Activated naive CD8-positive, alpha-beta T cell treated with anti-CD3 and anti-CD28 coated beads, Interleukin-2, amount 50 U/mL, for 16 hours (primary cell): ENCODE measurements around the gene DSCAML1.
"Not testable (repeated sequence)": the region's sequence is repeated elsewhere in the genome, so short reads cannot be mapped to it uniquely, and the experiment has no call there.

Source experiments
- DNase-seq: peaks from one replicate; pipeline ENCODE4 v3.0.0-alpha.2; 2020; ENCODE audit warnings: low read depth, low spot score

Gene DSCAML1

GRCh38 chr11:117410238-117410637 lies 386.8 kb downstream of the DSCAML1 start:
- DNase-seq, result no peak

DNA sequence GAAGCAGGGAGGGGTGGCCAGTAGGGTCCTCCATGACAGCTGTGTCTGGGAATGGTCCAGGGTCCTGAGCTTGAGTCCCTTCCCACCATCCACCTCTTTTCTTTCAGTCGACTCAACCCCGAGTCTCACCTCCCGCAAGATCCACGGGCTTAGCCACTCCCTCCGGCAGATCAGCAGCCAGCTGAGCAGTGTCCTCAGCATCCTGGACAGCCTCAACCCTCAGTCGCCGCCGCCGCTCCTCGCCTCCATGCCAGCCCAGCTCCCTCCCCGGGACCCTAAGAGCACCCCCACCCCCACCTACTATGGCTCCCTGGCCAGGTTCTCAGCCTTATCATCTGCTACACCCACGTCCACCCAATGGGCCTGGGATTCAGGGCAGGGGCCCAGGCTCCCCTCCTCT lies 387.5 kb downstream of the DSCAML1 start:
- no peak for DNase-seq

GRCh38 chr11:117408356-117408755 lies 388.7 kb downstream of the DSCAML1 start:
- no peak for DNase-seq

DNA sequence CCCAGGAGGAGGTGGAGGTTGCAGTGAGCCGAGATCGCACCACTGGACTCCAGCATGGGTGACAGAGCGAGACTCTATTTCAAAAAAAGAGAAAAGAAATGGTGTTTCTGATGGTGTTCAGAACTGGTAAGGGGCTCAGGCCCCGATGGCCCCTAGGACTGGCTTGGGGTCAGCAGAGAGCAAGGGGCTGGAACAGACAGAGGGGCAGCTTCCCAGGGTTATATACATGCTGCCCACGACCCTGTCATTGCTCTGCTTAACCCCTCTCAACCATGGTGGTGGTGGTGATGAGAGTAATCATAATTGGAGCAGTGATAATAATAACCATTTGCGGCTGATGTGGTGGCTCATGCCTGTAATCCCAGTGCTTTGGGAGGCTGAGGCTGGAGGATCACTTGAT lies 390.0 kb downstream of the DSCAML1 start:
- DNase-seq, result no peak

GRCh38 chr11:117405898-117406297 lies 391.1 kb downstream of the DSCAML1 start:
- not testable (repeated sequence) for DNase-seq

DNA sequence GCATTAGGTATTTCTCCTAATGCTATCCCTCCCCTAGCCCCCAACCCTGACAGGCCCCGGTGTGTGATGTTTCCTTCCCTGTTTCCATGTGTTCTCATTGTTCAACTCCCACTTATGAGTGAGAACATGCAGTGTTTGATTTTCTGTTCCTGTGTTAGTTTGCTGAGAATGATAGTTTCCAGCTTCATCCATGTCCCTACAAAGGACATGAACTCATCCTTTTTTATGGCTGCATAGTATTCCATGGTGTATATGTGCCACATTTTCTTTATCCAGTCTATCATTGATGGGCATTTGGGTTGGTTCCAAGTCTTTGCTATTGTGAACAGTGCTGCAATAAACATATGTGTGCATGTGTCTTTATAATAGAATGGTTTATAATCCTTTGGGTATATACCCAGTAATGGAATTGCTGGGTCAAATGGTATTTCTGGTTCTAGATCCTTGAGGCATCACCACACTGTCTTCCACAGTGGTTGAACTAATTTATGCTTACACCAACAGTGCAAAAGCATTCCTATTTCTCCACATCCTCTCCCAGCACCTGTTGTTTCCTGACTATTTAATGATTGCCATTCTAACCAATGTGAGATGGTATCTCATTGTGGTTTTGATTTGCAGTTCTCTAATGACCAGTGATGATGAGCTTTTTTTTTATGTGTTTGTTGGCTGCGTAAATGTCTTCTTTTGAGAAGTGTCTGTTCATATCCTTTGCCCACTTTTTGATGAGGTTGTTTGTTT lies 397.7 kb downstream of the DSCAML1 start:
- DNase-seq, result not testable (repeated sequence)

DNA sequence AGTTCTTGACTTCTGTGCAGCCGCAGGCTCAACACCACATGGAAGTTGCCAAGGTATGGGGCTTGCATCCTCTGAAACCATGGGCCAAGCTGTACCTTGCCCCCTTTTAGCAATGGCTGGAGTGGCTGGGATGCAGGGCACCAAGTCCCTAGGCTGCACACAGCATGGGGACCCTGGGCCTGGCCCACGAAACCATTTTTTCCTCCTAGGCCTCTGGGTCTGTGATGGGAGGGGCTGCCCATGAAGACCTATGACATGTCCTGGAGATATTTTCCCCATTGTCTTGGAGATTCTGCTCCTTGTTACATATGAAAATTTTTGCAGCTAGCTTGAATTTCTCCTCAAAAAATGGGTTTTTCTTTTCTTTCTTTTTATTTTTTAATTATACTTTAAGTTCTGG lies 398.4 kb downstream of the DSCAML1 start:
- not testable (repeated sequence) for DNase-seq

DNA sequence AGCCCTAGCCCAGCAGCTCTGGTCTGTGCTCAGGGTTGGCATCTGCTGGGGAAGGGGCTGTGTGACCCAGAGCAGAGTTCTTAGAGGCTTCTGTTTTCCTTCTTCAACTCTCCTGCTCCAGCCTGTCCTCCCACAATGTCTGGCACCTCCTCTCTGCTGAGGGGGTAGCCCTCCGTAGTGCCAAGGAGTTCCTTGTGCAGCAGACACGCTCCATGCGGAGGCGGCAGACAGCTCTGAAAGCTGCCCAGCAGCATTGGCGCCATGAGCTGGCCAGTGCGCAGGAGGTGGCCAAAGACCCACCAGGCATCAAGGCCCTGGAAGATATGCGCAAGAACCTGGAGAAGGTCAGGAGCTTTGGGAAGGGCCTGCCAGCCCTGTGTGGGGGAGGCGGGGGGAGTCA lies 400.0 kb downstream of the DSCAML1 start:
- no peak for DNase-seq

DNA sequence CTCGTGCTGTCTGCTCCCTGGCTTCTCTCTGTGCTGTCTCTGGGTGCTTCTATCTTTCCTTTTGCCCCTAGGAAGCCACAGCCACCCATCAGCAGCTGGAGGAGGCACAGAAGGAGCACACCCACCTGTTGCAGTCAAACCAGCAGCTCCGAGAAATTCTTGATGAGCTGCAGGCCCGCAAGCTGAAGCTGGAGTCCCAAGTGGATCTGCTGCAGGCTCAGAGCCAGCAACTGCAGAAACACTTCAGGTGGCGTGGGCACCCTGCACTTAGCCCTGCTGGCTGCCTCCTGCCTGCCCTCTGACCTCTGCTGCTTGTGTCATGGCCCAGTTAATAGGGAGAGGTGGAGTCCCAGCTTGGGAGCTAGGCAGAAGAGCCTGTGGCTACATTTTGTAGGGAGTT lies 401.5 kb downstream of the DSCAML1 start:
- DNase-seq, result no peak

DNA sequence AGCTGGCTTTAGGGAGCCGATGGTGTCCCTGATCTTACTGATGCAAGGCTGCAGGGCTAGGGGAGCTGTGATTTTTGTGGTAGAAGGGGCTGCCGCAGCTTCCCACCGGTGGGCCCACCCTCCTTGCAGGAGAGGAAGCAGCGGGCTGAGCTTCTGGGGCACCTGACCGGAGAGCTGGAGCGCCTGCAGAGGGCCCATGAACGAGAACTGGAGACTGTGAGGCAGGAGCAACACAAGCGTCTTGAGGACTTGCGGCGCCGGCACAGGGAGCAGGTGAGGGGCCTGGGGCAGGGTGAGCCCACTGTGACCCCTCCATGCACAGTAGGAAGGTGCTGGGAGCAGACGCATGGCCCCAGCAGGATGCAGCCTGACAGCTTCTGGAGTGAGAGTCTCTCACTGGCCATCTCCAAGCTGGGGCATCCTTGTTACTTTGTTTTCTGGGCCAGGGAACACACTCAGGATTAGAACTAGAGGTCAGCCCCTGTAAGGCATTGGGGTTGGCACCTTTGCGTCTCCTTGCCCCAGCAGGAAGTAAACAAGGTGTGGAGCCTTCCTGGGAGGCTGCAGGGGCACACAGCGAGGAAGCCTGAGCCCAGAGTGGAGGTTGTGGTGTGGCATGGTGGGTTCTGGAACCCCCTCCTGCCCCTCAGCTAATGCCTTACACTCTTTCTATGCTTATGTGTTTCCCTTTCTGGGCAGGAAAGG lies 402.6 kb downstream of the DSCAML1 start:
- no peak for DNase-seq

DNA sequence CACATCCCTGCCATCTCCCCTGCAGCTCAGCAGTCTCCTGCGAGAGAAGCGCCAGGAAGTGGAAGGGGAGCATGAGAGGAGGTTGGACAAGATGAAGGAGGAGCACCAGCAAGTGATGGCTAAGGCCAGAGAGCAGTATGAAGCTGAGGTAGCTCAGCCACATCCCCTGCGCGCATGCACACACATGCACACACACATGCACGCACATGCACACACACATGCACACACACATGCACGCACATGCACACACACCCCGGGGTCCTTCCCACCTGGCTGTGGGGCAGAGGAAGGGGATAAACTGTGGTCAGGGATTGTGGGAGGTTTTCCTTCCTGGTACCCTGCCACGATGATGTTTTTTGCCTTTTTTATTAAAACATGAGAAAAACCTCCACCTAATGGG lies 404.0 kb downstream of the DSCAML1 start:
- no peak for DNase-seq

- no peak for DNase-seq
These were observed 404.9 kb downstream of the DSCAML1 start for GRCh38 chr11:117392001-117392690.

DNA sequence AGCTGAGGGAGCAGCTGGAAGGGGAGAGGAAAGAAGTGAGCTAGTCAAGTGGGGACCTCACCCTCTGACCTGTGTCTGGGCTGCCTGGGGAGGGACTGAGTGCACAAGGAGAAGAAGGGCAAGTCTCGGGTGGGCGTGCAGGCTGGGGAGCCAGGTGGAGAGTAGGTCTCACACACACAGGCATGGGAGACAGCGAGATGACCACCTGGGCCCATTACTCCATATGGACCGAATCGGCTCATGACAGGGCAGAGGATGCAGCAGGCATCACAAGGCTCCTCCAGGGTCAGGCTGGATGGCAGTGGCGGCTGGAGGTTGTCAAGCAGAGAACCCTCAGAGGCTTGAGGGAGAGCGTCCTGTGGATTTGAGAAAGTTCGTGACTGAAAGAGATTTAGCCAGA lies 405.8 kb downstream of the DSCAML1 start:
- no peak for DNase-seq

GRCh38 chr11:117390743-117391142 lies 406.3 kb downstream of the DSCAML1 start:
- DNase-seq, result no peak

DNA sequence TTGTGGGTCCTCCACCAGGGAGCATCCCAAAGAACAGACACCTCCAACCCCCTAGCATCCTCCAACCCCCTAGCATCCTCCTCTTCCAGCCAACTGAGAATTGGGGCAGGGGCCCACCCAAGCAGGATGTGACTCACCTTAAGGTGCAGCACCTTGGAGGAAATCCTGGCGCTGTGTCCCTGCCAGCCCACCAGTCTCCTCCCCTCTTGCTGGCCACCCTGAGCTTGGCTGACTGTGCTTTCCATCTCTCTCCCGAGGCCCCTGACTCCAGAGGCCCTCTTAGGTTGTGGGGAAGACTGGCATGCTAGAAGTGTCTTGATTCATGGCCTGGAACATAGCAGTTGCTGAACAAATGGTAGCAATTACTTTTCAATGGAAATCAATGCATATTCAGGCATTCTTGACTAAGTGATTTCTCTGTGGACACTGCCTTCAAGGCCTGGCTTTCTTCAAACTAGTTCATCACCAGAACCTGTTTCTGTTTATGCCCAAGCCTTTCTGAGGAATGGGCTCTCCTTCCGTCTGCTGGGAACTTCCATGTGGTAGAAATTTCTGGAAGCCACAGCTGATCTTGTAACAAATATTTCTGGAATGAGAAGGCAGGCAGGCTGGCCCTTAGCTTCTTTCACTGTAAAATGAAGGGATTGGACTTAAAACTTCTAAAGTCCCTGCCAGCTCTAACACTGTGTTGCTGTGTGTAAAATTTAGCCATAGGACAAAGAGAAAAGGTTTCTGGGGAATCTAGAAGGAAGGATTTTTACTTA lies 408.8 kb downstream of the DSCAML1 start:
- no peak for DNase-seq

GRCh38 chr11:117385906-117386305 lies 411.1 kb downstream of the DSCAML1 start:
- no peak for DNase-seq

GRCh38 chr11:117385471-117385870 lies 411.5 kb downstream of the DSCAML1 start:
- DNase-seq, result no peak

DNA sequence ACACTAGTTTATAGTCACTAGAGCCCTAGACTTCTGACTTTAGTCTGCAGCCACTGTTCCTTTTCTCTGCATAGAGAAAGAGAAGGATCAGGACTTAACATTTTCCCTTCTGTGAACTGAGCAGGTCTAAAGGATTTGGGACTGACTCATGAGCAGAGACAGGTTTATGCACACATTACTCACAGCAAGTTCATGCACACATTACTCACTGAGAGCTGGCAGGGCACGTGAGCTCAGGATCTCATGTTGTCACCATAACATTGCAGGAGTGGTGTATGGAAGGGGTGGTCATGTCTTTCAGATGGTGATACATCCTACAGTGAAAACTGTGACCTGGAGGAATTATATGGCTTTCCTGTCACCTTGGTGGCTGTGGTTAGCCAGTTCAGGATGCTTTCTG lies 413.0 kb downstream of the DSCAML1 start:
- DNase-seq, result no peak

GRCh38 chr11:117382746-117383145 lies 414.3 kb downstream of the DSCAML1 start:
- no peak for DNase-seq

DNA sequence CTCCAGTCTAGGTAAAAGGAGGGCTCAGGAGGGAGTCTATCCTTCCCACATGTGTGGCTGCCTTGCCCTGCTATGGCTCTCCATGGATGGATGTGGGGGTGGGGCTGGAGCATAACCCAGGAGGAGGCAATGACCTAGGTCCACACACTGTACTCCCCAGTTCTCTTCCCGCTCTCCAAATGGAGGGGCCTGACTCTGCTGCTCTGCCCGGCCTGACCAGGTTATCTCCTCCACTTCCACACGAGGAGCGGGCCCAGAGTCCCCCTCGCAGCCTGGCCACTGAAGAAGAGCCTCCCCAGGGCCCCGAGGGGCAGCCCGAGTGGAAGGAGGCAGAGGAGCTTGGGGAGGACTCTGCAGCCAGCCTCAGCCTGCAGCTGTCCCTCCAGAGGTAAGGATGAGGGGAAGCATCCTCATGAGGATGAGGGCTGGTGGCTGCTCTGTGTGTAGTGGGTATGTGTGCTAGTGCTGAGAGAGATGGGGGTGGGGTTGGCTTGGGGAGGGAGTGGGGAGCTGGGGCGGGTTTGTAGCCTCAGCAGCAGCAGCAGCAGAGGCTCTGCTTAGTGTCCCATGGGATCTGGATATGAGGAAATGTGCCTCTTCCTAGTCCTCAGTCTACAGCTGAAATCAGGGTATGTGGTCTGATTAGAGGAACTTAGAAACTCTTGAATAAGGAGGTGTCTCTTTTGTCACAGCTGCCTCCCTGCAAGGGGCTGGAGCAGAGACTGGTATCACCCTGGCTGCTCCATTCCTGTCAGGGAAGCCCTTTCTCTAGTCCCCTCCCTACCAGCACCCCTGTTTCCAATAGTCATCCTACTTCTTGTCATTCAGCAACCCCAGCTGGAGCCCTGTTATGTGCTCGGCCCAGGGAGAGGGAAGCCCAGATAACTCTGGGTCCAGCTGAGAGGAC lies 415.3 kb downstream of the DSCAML1 start:
- DNase-seq, result no peak

DNA sequence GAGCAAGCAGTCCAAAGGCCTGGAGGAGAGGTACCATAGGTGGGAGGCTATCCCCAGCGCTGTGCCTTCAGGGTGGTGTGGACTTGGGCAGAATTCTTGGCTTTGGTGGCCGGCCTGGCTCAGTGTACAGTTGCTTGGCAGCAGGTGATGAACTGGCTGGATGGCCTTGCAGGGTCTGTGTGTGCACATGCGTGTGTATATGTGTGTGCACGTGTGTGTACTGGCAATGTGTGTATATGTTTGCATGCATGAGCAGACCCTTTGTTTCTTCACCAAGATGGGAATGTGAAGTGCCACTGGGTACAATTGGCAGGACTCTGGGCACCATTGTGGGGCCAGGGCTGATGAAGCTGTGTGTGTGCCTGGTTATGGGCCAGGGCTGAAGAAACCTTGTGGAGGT lies 416.3 kb downstream of the DSCAML1 start:
- no peak for DNase-seq
